Activated CD4-positive, alpha-beta T cell treated with anti-CD3 and anti-CD28 coated beads, Interleukin-2, amount 50 U/mL, for 4 hours (primary cell): ENCODE measurements around the gene HOATZ.

Experiments used
- DNase-seq, 2 experiments: peaks; one replicate each; pipeline ENCODE4 v3.0.0-alpha.2; 2020

Gene HOATZ

GRCh38 chr11:111550258-111550657, 35.7 kb downstream of the HOATZ start:
- no peak for DNase-seq

GRCh38 chr11:111554532-111554931, 40.0 kb downstream of the HOATZ start:
- no peak for DNase-seq

GRCh38 chr11:111555255-111555654, 40.7 kb downstream of the HOATZ start:
- DNase-seq = no peak

GRCh38 chr11:111557425-111558111, 43.0 kb downstream of the HOATZ start:
- DNase-seq = no peak

- no peak for DNase-seq
These were observed 45.4 kb downstream of the HOATZ start for GRCh38 chr11:111559800-111560464.

GRCh38 chr11:111560800-111561199, 46.2 kb downstream of the HOATZ start:
- DNase-seq = no peak

GRCh38 chr11:111561306-111561705, 46.7 kb downstream of the HOATZ start:
- DNase-seq = no peak

GRCh38 chr11:111561791-111562325, 47.3 kb downstream of the HOATZ start:
- DNase-seq = no peak

- no peak for DNase-seq
These were observed 48.3 kb downstream of the HOATZ start for GRCh38 chr11:111562692-111563389.

- DNase-seq = peak; percentile 56
These were observed 50.6 kb downstream of the HOATZ start for GRCh38 chr11:111565114-111565720.

- no peak for DNase-seq
These were observed 51.7 kb downstream of the HOATZ start for GRCh38 chr11:111566324-111566723.

GRCh38 chr11:111569476-111569875, 54.9 kb downstream of the HOATZ start:
- no peak for DNase-seq

GRCh38 chr11:111570796-111571195, 56.2 kb downstream of the HOATZ start:
- no peak for DNase-seq

GRCh38 chr11:111571829-111572501, 57.4 kb downstream of the HOATZ start:
- no peak for DNase-seq

- DNase-seq = no peak
These were observed 58.0 kb downstream of the HOATZ start for GRCh38 chr11:111572581-111572980.

GRCh38 chr11:111573821-111574249, 59.3 kb downstream of the HOATZ start:
- no peak for DNase-seq

GRCh38 chr11:111574373-111575225, 60.0 kb downstream of the HOATZ start:
- DNase-seq = no peak

GRCh38 chr11:111575740-111576139, 61.2 kb downstream of the HOATZ start:
- no peak for DNase-seq

- no peak for DNase-seq
These were observed 63.2 kb downstream of the HOATZ start for GRCh38 chr11:111577821-111578220.

- DNase-seq = no peak
These were observed 66.8 kb downstream of the HOATZ start for GRCh38 chr11:111581341-111581740.

GRCh38 chr11:111582163-111582562, 67.6 kb downstream of the HOATZ start:
- no peak for DNase-seq

GRCh38 chr11:111582881-111583280, 68.3 kb downstream of the HOATZ start:
- DNase-seq = no peak
